Measurements from ENCODE around the gene CCDC142.

CCDC142 gene

DNA sequence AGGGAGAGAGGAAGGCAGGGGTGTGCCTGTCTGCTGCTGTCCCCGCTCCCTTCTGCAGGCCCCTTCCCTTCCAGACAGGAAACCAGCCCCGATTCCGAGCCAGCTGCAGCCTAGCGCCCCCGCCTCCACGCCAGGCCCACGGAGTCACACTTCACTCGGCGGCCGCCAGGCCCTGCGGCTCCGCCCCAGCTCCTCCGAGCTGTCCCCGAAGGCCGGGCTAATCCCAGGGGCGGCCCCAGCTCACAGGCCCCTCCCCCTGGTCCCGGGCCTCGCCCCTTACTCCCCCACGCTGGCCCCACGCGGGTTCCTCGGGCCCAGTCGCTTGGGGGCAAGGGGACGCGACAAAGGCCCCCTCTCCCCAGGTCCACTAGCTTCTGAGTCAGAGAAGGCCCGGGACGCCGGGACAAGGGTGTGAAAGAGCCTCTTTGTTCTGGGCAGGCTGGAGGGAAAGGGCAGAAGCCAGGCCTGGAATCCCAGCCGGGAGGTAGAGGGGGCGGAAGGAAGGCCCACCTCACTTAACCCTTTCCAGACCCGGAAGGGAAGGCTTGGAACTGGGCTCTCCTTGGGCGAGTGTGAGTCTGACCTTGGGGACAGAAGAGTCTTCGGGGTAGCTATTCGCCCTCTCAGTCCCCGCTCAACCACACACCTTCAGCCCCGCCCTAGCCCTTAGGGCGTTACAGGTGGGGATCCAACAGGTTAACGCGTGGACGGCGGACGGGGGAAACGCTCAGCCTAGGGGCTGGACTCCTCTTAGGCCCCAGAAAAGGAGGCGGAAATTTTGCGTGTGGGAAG lies 42.2 kb downstream of the CCDC142 start:
- DNase-seq = peak; percentile 100

DNA sequence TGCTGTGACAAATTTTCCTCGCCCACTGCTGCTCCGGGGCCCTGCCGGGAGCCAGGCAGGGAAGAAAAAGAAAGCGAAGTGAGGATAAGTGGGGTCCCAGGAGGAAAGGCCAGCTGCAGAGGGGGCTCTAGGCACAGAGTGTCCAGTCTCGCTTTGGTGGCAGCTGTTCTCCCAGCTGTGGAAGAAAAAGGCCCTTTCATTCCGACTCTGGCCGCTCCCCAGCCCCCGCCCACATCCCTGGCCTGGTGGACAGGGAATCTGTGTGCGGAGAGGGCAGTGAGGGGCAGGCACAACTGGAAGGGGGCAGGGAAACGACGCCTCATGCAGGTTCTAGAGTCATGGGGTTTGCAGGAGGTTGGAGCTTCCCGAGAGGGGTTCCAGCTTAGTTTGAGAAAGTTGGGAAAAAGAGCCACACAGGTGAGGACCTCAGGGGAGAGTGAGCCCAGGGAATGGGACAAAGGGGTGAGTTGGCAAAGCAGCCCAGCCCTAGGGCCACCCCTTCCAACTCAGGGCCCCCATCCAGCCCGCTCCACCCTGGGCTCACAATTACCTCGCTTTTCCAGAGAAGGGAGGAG lies 42.9 kb downstream of the CCDC142 start:
- DNase-seq = no peak

DNA sequence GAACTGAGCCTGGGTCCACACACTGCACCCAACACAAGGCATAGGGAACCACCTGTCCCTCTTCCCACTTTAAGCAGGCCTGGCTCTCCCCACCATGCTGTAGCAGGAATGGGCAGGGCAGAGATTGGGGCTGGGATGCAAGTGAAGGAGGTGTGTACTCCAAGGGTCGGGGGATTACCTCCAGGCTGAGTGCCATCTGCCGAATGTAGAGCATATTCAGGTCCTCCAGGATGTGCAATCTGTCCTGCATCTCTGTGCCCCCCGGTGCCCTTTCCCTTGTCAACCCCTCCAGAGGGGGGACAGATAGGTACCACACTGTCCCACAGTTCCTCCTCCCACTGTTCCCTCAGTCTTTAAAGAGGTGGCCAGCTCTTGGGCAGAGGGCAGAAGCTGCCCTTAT lies 43.4 kb downstream of the CCDC142 start:
- DNase-seq = no peak

DNA sequence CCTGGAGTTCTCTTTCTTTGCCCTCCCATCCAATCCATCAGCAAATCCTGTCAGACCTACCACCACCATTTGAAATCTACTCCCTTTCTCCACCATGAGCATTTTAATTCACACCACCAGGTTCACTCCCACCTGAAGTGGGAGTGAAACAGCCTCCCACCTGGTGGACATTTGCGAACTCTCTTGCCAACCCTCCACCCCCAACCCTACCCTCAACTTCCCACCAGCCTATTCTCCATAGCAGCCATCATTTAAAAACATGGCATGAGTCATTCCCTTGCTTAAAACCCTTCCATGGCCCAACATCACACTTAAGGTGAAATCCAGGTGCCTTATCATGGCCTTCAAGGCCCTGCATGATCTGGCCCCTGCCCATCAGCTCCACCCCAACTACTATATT lies 44.5 kb downstream of the CCDC142 start:
- DNase-seq = no peak

DNA sequence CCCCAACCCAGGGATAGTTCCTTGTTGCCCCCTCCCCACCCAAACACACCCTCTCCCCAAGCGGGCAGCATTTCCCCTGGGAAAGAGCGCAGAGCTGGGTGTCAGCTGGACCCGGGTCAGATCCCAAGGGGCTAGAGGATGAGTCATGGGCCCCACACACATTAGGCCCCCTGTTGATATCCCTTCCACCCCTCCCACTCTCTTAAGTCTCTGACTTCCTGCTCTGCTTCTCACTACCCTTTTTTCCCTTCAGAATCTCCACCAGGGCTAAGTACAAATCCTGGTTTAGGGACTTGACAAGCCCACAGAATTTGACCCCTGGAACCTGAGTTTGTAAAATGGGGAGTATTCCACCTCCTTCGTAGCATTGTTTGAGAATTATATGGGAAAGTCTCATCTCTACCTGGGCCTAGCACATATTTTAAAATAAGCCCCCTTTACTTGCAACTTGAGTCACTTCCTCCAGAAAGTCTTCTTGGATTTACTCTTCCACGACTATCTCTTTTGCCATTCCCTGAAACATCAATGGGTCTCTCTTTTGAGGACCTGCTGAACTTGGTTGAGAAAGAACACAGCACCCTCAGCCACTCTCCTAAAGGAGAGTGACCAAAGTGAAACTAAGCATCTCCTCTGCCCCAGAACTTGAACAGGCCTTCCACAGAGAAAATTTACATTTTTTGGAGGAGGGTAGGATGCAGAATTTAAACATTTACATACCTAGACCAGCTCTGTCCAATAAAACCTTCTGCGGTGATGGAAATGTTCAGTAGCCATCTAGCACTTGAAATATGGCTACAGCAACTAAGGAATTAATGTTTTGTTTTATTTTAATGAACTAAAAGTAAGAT lies 45.7 kb downstream of the CCDC142 start:
- DNase-seq = no peak

DNA sequence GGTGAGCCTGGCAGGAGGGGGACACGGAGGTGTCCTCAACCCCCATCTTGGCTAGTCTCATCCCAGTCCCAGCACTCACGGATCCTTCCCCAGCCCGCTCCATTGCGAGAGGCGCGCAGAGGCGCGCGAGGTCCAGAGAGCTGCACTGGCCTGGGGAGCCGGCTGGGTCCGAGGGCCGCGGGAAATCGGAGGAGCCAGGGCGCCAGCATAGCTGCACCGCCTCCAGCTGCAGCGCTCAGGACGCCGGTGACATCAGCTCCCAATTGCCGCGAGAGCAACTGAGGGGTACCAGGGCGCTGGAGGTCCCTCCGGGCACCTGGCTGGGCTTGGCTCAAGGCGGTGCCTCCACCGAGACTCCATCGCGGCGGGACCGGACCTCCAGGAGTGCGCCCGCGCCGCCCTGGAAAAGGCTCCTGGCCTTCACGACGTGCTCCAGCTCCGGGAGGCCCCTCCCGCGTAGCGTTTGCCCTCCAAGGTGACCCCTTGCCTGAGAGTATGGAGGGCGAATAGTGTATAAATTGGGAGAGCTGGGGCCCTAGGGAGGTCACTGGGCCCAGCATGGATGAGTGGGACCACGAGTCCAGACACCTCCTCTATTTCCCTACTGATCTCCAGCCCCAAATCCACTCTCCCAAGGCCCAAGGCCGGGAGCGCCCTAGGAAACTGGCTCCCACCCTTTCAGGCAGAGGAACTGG lies 46.5 kb downstream of the CCDC142 start:
- no peak for DNase-seq

DNA sequence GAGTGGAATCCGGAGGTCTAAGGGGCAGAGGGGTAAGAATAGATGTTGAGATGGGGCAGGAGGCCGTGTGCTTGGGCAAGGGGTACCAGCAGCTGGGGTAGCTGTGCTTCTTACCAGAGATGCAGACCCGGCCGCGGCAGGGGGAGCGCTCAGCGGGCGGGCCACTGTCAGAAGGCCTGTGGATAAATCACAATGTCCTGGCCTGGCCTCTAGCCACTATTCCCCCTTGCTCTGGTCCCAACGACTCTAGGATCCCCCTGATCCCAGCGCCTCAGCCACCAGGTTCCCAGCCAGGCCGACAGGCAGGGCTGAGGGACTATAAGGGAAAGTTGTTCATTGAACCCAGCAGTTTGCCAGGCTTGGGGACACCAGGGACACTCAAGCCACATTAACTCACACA lies 52.3 kb downstream of the CCDC142 start:
- DNase-seq = no peak

DNA sequence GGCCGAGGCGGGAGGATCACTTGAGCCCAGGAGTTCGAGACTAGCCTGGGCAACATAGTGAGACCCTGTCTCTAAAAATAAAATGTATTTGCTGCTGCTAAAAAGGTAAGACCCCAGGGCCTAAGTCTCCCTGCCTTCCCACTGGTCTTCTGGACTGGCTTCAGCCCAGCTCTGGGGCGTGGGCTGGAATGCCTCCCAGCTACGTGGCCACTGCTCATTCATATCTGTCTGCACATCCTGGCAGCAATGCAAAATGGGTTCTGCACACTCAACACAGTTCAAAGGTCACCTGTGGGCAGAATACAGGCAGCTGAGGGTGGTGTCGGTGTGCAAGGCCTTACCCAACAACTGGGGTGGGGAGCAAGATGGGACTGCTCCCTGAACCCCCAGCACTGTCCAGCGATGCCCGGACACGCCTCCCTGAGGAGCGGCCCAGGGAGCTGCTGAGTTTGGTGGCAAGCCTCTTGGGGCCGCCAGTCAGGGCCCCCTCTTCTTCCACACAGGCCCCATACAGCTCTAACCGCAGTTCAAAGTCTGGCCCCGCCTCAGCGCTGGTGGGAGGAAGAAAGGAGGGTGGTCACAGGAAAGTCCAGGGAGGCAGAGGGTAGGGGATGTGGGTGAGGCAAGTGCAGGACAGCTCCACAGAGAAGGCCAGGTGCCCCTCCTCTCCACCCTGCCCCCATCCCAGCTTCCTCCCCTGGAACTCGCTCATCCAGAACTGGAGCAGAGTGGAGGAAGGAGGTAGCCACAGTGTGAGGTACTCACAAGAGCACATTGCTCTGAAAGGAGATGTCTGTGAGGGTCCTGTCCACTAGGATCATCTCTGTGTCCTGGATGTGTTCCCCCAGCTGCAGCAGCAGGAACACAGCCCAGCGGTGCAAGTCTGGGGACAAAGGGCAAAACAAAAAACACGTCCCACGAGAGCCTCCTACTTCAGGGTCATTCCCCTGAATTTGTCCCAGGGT lies 53.0 kb downstream of the CCDC142 start:
- no peak for DNase-seq

DNA sequence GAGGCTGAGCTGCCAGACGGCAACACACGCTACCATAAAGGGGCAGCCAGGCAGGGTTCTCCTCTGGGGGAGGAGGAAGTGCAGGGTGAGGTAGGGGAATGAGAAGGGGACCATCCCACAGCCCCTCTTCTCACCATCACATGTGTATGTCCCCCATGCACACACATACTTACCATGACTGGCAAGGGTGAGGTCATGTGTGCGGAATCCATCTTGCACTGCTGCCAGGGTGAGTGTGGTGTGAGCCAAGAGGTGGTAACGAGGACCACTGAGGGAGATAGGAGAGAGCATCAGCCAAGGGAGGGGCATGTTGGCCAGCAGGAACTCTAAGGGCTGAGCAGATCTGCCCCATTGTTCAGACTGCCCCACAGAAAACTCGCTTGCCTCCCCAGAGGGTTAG lies 54.1 kb downstream of the CCDC142 start:
- DNase-seq = no peak

DNA sequence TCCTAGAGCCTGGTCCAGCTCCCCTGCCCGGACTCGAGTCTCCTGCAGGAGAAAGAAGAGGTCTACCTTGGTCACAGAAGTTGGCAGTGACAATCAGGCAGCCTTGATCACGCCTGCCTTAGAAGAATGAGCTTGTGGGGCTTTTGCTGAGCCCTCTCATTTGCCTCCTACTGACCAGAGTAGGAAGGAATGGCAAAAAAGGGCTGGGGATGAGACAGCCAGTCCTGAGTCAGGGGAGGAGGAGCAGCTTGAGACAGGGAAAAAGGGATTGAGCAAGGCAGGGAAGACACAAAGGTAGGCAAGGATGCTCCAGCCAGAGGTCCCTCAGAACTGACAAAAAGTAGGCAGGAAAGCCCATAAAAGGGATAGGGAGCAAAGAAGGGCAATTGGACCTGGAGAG lies 55.2 kb downstream of the CCDC142 start:
- no peak for DNase-seq

DNA sequence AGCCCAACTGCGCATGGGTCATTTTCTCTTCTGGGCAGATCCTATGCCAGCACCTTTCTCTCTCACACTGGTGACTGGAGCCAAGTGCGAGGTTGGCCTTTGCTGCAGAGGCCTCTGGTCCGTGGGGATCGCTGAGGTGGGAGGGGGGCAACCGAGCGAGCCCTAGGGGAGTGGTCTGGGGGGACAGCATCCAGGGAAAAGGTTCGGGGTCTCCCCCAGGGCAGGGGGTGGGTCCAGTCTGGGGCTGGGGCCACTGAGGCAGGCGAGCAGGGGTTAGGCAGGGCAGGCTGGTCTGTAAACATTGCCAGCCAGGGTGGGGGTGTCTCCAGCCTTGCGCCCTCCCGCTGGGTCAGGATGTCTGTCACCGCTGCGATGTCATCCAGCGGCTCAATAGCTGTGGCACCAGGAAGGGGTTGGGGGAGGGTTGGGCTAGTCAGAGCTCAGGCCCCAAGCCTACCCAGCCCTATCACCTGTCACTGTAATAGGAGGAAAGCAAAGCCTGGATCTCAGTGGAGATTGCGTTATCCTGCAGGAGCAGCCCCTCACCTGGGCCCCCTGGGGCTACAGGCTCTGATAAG lies 56.5 kb downstream of the CCDC142 start:
- DNase-seq = no peak

DNA sequence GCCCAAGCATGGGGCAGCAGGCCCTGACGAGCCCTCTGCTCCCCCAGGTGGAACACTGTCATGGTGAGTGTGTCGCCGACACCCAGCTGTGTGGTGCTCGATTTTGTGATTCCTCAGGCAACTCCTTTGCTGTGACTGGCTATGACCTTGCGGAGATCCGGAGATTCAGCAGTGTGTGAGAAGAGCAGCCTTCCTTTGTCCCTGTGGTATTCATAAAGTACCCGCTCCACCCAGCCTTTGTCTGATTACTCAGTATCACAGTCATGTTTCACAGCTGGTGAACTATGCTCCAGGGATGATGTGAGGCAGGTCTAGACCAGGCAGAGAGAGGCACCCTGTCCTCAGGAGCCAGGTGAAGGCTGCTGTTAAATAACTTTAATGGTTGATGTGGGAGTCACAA lies 57.3 kb downstream of the CCDC142 start:
- no peak for DNase-seq

DNA sequence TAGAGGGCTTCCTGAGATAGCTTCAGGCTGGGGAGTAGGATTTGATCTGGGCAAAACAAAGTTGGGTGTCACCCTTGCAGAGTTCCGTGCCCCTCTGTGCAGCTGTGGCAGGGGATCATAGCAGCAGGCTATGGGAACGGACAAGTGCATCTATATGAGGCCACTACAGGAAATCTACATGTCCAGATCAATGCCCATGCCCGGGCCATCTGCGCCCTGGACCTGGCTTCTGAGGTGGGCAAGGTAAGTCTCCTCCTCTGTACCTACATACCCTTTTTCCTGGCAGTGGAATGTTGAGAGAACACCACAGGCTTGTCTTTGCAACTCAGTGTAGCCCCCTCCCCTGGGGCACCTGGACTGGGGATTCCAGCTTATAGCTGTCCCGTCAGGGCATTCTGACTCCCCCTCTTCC lies 57.8 kb downstream of the CCDC142 start:
- DNase-seq = no peak

DNA sequence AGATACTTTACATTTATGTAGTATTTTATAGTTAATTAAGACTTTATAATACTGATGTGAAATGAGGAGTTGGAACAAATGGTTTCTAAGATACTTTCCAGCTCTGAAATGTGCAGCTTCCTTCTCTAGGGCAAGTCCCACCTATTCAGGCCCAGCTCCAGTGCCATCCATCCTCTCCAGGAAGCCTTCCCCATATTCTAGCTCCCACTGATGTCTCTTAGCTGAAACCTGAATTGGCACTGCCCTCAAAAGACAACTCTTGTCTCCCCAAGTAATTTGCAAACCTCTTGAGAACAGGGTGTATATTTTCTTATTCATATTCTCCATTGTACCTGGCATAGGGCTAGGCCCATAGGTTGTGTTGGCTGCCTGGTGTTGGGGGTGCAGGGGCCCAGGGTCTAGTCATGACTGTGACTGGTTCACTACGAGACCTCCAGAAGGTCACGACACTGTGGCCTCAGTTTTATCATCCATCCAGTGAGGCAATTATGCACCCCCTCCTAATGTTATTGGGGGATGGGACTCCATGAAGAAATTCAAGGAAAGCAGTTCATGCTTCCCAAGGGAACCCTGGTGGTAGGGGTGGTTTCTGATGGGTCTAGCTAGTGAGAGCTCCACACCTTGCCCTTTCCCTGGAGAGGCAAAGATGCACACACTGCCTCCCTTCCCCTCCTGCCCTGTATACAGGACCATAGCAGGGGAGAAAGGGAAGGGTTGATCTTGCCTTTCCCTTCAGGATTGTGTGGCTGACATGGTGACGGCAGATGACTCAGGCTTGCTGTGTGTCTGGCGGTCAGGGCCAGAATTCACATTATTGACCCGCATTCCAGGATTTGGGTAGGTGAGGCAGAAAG lies 58.4 kb downstream of the CCDC142 start:
- peak; percentile 21 for DNase-seq

Data from 8988T (cell line).